Testis (tissue), 3 donors: ENCODE measurements around the gene ZDHHC17. TPM values are rescaled to one million over a fixed set of nuclear protein-coding genes. Genes with fewer than 3 reads are reported as not detected.

Source experiments
- DNase-seq: peaks from one replicate; pipeline ENCODE4 v3.0.0-alpha.2; 2019
- H3K27ac ChIP-seq, 2 donors: fragments of 200-600 bp; sonication (generic); one replicate each; pipeline ENCODE4 v1.5.1; 2019
- H3K27me3 ChIP-seq: fragments of 200-600 bp; sonication (generic); one replicate; pipeline ENCODE4 v1.5.1; 2019
- H3K36me3 ChIP-seq: fragments of 200-600 bp; sonication (generic); one replicate; pipeline ENCODE4 v1.5.1; 2017; ENCODE audit warnings: low read depth; ENCODE audit errors: missing control alignments
- H3K4me1 ChIP-seq: fragments of 200-600 bp; sonication (generic); one replicate; pipeline ENCODE4 v1.5.1; 2019
- H3K4me3 ChIP-seq, 2 donors: fragments of 200-600 bp; sonication (generic); one replicate each; pipeline ENCODE4 v1.5.1; 2017 to 2019
- H3K9me3 ChIP-seq: fragments of 200-600 bp; sonication (generic); one replicate; pipeline ENCODE4 v1.5.1; 2017
- CTCF ChIP-seq, 3 experiments: fragments of 450-650 bp in 2 of 3; fragments of 200-600 bp in 1 of 3; sonication (generic) in 1 of 3; IDR thresholded peaks; one replicate each; pipeline ENCODE4 v1.5.1; 2016 to 2019; ENCODE audit warnings: antibody characterized with exemption in 3 of 3, mild to moderate bottlenecking in 2 of 3, moderate library complexity in 1 of 3
- POLR2A ChIP-seq: fragments of 450-650 bp; IDR thresholded peaks from one replicate; pipeline ENCODE4 v1.6.1; 2017; ENCODE audit warnings: antibody characterized with exemption, mild to moderate bottlenecking, moderate library complexity
- WGBS, 2 donors: methylation state at CpG; one replicate each; pipeline ENCODE4 v1.1.5; 2018; 5-methylcytosine and 5-hydroxymethylcytosine counted together
- intact Hi-C: fragments of 100-400 bp; cut with DNase I; formaldehyde crosslinking; loops from one replicate; pipeline ENCODE4 v1.15.1; 2023; ENCODE audit warnings: low total_unique reads
- polyA plus RNA-seq: library from polyadenylated mRNA; stranded (reverse); fragments of 350-450 nt; fragmentation: Illumina TruSeq; extraction: RNeasy Lipid Tissue Mini Kit (QIAGEN cat#74804); gene quantifications from one replicate; pipeline ENCODE4 v1.2.3, GENCODE V29; 2014; ENCODE audit warnings: low read depth, low replicate concordance; ENCODE audit not compliant: insufficient read depth
- total RNA-seq, 2 donors: library from RNA; depleted of rRNA; stranded (reverse); fragments of >200 nt; gene quantifications; one replicate each; pipeline ENCODE4 v1.2.3, GENCODE V29; 2016

ZDHHC17 gene
- total and polyA plus RNA-seq, 3 donors from 2014 or later = 32.3 to 65.4 (median 59.3) TPM

GRCh38 chr12:76866151-76866567 lies 102.2 kb downstream of the ZDHHC17 start:
- intact Hi-C loops = no loop called here
- Histone ChIP-seq H3K36me3 (no peaks in the 10 kb centered on the region), H3K4me1 (no peaks in the 10 kb centered on the region), H3K27me3 (no peaks in the 10 kb centered on the region), H3K4me3 (no peak overlapping the region), H3K9me3 (no peaks in the 10 kb centered on the region), H3K27ac (no peak overlapping the region)
- 69 to 85% methylated on average over 8 of the region's 8 CpGs for WGBS, 2 donors
- TF ChIP-seq POLR2A (no peak), CTCF (IDR thresholded peaks at IDR 0.05) (no peak)
- DNase-seq = no peak

GRCh38 chr12:76866726-76867125 lies 102.8 kb downstream of the ZDHHC17 start:
- Histone ChIP-seq H3K27ac (no peak overlapping the region), H3K4me3 (no peak overlapping the region), H3K9me3 (no peaks in the 10 kb centered on the region), H3K27me3 (no peaks in the 10 kb centered on the region), H3K4me1 (no peaks in the 10 kb centered on the region), H3K36me3 (no peaks in the 10 kb centered on the region)
- intact Hi-C loops = no loop called here
- TF ChIP-seq POLR2A = no peak
- TF ChIP-seq CTCF (IDR thresholded peaks at IDR 0.05) = no peak
- 82 to 88% methylated on average over 8 of the region's 8 CpGs for WGBS, 2 donors
- no peak for DNase-seq

GRCh38 chr12:76871082-76871481 lies 107.2 kb downstream of the ZDHHC17 start:
- WGBS, 2 donors = 83 to 85% methylated on average over 2 of the region's 2 CpGs
- Histone ChIP-seq H3K36me3 (no peaks in the 10 kb centered on the region), H3K4me1 (no peaks in the 10 kb centered on the region), H3K4me3 (no peak overlapping the region), H3K27ac (no peak overlapping the region), H3K27me3 (no peaks in the 10 kb centered on the region), H3K9me3 (no peaks in the 10 kb centered on the region)
- TF ChIP-seq CTCF (IDR thresholded peaks at IDR 0.05) (no peak), POLR2A (no peak)
- intact Hi-C loops = no loop called here
- no peak for DNase-seq

GRCh38 chr12:76871742-76872141 lies 107.8 kb downstream of the ZDHHC17 start:
- TF ChIP-seq CTCF (IDR thresholded peaks at IDR 0.05) (no peak), POLR2A (no peak)
- no peak for DNase-seq
- no peaks in the 10 kb centered on the region for H3K27me3 ChIP-seq
- H3K4me1 ChIP-seq = no peaks in the 10 kb centered on the region
- H3K9me3 ChIP-seq = no peaks in the 10 kb centered on the region
- WGBS, 2 donors = 85% methylated on average over 3 of the region's 3 CpGs
- intact Hi-C loops = no loop called here
- H3K4me3 ChIP-seq = no peak overlapping the region
- H3K27ac ChIP-seq = no peak overlapping the region
- no peaks in the 10 kb centered on the region for H3K36me3 ChIP-seq

GRCh38 chr12:76872415-76872814 lies 108.5 kb downstream of the ZDHHC17 start:
- TF ChIP-seq CTCF (IDR thresholded peaks at IDR 0.05) = no peak
- no peak for TF ChIP-seq POLR2A
- no peaks in the 10 kb centered on the region for H3K36me3 ChIP-seq
- H3K4me1 ChIP-seq = no peaks in the 10 kb centered on the region
- H3K27me3 ChIP-seq = no peaks in the 10 kb centered on the region
- no peak for DNase-seq
- WGBS, 2 donors = 86% methylated on average over 5 of the region's 5 CpGs
- no peak overlapping the region for H3K4me3 ChIP-seq
- H3K9me3 ChIP-seq = no peaks in the 10 kb centered on the region
- intact Hi-C loops = no loop called here
- H3K27ac ChIP-seq = no peak overlapping the region
